ENCODE data around the gene PDE4B.
"Not testable (repeated sequence)": the region's sequence is repeated elsewhere in the genome, so short reads cannot be mapped to it uniquely, and the experiment has no call there.

Gene PDE4B

DNA sequence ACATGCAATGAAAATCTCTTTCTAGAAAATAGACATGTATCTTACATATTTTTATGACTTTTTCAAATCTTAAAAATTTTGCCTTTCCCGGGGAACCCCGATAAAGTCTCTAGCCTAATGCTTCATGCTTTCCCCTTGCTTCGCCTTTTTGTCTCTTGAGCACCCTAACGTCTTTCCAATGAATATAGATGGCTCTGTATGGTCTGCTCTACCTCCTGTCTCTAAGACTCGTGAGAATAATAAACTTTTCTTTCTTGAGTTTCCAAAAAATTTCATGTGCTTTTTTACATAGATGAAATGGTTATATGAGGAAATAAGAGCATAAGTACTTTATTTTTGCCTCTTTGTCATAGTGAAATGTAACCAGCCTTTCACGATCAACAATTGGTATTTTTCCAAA is 202.6 kb downstream of the PDE4B start:
- no peak for DNase-seq

- DNase-seq: no peak
Measured at GRCh38 chr1:65995928-65996327, 203.2 kb downstream of the PDE4B start.

- DNase-seq: no peak
Measured at GRCh38 chr1:65997693-65998092, 205.0 kb downstream of the PDE4B start.

DNA sequence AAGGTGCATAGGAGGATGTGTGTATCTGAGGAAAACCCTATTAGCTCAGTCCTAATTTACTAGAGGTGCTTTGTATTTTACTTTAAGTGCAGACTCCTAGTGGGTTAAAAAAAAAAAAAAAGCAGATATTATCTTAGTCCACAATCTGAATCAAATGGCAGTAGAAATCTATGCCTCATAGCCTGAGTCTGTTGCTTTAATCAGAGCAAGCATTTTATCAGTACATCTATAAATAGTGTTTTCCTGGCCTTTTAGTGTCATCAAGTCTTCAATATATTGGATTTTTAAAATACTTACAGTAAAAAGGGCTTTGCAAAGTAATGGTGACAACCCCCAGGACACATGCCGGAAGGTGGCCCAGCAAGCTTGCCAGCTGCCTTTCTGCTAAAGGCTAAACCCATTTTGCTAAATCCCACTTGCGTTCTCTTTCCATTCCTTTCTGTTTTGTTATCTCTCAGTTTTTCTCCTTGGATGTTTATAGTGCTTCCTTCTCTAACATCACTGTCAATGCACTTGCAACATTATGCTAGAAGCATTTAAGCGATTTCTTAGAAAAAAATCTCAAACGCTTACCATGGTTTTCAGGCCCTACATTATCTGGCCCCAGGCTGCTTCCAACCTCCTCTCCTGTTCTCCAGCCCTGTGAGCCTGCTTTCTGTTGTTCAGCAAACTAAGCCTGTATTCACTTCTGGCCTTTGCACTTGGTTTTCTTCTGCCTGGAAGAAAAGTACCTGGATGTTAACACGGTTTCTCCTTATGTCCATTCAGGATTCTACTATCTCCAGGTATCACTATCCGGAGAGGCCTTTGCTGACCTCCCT is 206.3 kb downstream of the PDE4B start:
- no peak for DNase-seq

GRCh38 chr1:66000033-66000637 is 207.4 kb downstream of the PDE4B start:
- DNase-seq: no peak

DNA sequence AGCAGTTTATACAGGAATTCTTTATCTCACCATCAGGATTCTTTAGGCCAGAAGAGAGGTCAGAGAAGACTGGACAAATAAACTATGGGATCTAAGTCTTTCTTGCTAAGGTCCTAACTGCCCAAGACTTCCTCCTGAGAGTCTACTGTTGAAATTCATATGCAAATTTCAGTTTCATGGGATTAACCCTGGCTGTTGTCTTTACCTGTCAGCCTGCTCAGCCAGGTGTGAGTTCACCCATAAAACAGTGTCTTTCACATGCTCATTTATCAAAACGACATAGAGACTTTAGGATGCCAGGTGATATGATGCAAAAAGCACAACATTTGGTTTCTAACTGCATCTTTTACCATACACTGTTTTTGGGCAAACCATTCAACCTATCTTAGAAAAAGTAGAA is 211.0 kb downstream of the PDE4B start:
- DNase-seq: no peak

- DNase-seq: not testable (repeated sequence)
Measured at GRCh38 chr1:66006534-66006933, 213.8 kb downstream of the PDE4B start.

GRCh38 chr1:66012106-66012784 is 219.6 kb downstream of the PDE4B start:
- DNase-seq: no peak

DNA sequence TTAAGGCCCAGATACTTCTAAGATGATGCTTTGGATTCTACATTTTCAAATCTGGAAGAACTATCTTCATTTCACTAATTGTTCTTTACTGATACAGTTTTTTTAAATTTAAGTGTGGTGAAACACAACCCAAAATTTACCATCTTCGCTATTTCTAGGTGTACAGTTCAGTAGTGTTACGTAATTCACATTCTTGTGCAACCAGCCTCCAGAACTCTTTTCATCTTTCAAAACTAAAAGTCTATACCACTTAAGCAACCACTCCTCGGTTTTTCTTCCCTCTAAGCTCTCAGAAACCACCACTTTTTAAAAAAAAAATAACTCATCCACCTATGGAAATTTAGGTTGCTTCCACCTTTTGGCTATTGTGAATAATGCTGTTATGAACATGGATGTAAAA is 220.7 kb downstream of the PDE4B start:
- DNase-seq: no peak

DNA sequence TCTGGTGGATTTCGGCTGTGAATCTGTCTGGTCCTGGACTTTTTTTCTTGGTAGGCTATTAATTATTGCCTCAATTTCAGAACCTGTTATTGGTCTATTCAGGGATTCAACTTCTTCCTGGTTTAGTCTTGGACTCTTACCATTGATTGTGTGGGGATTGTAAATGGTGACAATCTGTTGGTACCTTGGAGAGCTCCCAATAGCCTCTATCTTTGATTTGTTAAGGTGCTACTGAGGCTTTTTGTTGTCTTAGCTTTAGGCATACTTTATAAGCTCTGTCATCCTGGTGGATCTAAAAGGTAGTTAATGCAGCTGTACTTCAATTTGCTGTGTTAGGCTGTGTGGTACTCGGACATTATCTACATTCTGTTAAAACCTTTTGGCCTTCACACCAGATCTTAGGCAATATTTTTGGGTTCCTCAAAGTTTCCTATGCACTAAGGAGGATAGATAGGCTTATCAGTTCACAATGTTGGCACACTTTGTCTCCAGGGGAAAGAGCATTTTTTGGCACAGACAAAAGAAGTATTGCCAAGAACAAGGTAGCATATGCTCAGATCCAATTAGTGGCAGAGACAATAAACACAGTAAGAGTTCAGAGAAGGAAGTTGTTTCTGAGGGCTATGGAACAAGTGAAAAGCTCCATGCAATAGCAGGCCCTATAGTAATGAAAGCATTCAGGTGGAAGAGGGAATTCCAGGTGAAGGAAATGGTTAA is 230.4 kb downstream of the PDE4B start:
- DNase-seq: peak; percentile 15

- DNase-seq: no peak
Measured at GRCh38 chr1:66025188-66025587, 232.5 kb downstream of the PDE4B start.

DNA sequence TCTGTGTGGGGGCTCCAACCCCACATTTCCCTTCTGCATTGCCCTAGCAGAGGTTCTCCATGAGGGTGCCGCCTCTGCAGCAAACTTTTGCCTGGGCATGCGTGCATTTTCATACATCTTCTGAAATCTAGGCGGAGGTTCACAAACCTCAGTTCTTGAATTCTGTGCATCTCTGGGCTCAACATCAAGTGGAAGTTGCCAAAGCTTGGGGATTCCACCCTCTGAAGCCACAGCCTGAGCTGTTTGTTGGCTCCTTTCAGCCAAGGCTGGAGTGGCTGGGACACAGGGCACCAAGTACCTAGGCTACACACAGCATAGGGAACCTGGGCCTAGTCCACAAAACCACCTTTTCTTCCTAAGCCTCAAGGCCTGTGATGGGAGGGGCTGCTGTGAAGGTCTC is 235.3 kb downstream of the PDE4B start:
- DNase-seq: no peak

DNA sequence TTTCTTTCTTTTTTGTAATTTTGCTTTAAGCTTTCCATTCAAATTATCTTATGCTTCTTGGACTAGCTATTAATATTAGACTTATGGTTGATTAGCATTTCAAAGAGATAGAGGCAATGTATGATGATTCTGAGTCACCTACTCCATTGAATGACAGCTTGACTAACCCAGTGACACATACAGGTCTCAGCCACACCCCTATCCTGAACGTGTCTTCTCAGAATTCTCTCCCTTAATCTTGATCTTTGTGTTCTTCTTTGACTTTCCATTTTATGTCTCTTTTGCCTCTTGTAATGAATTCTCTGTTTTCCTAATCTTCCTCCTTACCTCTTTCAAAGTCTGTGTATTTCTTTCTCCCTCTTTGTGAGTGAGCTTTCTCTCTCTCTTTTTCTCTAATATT is 241.1 kb downstream of the PDE4B start:
- no peak for DNase-seq

- DNase-seq: no peak
Measured at GRCh38 chr1:66035616-66036245, 243.0 kb downstream of the PDE4B start.

DNA sequence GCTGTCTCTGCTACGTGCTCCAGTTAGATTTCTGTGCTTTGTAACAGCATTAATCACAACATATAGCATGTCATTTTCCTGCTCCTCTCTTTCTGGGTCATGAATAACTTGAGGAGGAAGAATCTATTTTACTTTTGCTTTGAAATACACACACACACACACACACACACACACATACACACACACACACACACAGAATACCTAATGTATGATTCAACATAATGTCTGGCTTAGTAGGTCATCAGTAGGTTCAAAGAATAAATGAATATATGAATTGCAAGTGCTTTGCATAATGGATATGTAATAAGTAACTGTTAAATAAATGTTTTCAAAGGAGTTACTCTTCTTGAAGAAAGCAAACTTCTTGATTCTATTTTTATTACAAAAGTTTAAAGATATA is 249.0 kb downstream of the PDE4B start:
- DNase-seq: no peak

DNA sequence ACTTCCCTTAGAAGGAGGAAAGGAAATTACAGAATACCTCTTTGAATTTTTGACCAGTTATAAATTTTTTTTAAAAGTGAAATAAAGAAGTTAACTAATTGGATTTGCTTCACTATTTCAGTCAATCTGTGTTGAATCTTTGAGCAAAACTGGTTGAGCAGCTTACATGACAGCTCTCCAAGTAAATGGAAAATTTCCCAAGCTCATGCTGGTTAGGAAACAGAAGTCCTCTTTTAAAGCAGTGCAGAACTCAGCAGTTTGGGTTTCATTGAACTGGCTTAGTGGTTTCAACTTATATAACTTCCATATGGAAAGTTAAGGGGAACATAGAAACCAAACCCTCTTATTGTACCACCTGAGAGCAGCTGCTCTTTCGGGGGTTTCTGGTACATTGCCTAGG is 250.5 kb downstream of the PDE4B start:
- no peak for DNase-seq

DNA sequence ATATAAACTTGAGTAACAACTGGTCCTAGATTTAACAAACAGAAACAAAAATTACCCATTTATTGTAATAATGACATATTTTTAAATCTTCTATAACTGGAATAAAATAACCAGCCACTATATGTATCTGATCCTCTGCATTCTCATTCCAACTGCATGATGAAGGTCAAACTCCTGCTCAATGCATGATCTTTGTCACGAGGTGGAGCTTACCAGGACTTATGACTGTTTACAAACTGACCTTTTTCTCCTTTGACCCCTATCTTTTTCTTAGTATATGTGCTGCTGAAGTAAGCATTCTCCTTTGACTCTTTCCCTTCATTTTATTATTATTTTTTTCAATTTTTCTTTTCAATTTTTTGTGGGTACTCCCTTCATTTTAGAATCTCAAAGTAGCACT is 252.2 kb downstream of the PDE4B start:
- no peak for DNase-seq

- no peak for DNase-seq
Measured at GRCh38 chr1:66046415-66046814, 253.7 kb downstream of the PDE4B start.

- no peak for DNase-seq
Measured at GRCh38 chr1:66048011-66048410, 255.3 kb downstream of the PDE4B start.

DNA sequence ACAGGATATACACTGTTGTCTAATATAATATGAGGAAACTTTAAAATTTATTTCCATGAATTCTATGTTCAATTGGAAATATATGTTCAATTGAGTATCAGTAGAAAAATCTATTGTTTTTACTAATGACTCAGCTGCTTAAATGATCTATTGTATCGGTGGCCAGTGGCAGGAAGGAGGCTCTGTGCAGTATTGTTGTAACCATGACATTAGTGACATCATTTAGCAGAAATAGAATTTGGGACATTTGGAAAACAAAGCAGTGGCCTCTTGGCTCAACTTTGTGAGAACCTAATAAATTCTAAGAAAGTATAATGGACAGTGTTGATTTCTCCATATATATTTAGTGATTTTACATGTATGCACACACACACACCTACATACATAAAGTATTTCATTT is 257.4 kb downstream of the PDE4B start:
- DNase-seq: no peak

GRCh38 chr1:66050633-66051032 is 257.9 kb downstream of the PDE4B start:
- no peak for DNase-seq

GRCh38 chr1:66055092-66055491 is 262.4 kb downstream of the PDE4B start:
- DNase-seq: no peak

- not testable (repeated sequence) for DNase-seq
Measured at GRCh38 chr1:66057448-66057847, 264.8 kb downstream of the PDE4B start.

Data from fibroblast of skin of back (primary cell).